ENCODE results near the gene ATOSB. TPM values are rescaled to one million over a fixed set of nuclear protein-coding genes. Genes with fewer than 3 reads are reported as not detected.

The ATOSB gene
- total RNA-seq, 1 experiment from 2014 or later = 10.2 TPM

DNA sequence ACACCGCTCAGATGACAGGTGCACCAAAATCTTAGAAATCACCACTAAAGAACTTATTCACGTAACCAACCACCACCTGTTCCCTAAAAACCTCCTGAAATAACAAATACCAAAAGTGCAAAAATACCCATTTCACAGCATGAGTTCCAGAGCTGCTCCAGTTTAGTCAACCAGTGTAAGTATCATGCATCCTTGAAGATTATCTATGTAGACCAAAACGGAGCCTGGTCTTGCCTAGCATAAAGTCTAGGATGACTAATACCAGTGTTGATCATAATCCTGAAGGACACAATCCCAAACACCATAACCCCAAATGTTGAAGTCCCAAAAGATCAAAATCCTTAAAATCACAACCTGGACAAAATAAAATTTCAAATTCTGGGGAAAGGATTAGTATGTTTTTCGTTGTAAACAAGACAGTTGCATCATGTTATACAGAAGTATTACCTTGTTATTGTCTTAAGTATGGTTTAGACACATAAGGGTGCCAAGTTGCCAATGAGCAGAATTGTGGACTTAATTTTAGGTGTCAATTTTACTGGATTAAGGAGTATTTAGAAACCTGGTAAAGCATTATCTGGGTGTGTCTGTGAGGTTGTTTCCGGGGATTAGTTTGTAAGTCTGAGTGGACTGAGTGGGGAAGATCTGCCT lies 61.4 kb downstream of the ATOSB start:
- no peaks in the 10 kb centered on the region; the same call in 1 of the 2 replicates for H4K20me1 ChIP-seq (ENCODE audit: insufficient read depth)
- no peaks in the 10 kb centered on the region for H3K4me1 ChIP-seq (ENCODE audit: control insufficient read depth in 1 of 2, insufficient read depth in 2 of 2, low read length in 2 of 2)
- BruUV-seq (replicated peaks) = no TSS peak
- no peaks in the 10 kb centered on the region for H3K9me3 ChIP-seq (ENCODE audit: control insufficient read depth in 1 of 2, insufficient read depth in 1 of 2, low read depth in 1 of 2, low read length in 2 of 2)
- no peak overlapping the region for H2AFZ ChIP-seq (ENCODE audit: low read depth, low read length, poor library complexity, severe bottlenecking)
- ChIA-PET CTCF (no interaction called here), RAD21 (ENCODE audit: low non-redundant PET in 1 of 2, low total read pairs in 2 of 2, uncharacterized antibody in 2 of 2, unreplicated experiment in 2 of 2) (interaction anchor here in 1 of 2 experiments (0.6 kb wide), 1 partner anchor 23 kb away, joined by 3 read pairs; no protein-coding TSS in a partner anchor), POLR2A (no interaction called here)
- peaks cover 5% of the 10 kb centered on the region; the same call in 1 of the 2 replicates for H3K79me2 ChIP-seq (ENCODE audit: insufficient read depth, low read length)
- peaks cover 33 to 38% of the 10 kb centered on the region in 2 experiments for H3K36me3 ChIP-seq (ENCODE audit: control insufficient read depth in 1 of 2, insufficient read depth in 2 of 2, low read length in 2 of 2)
- H3K4me2 ChIP-seq (ENCODE audit: low read length) = no peak overlapping the region
- no peak for ATAC-seq
- intact Hi-C loops (cut with micrococcal nuclease) = loop anchor here (5.0 kb wide), 1 partner anchor 292 kb away; no protein-coding TSS in a partner anchor
- H3K4me3 ChIP-seq (replicated peaks in 1 of 2; ENCODE audit: low read depth in 1 of 2, low read length in 2 of 2) = no peak overlapping the region
- no peak for DNase-seq (ENCODE audit: low read depth, low spot score)
- TF ChIP-seq ZFX (IDR thresholded peaks at IDR 0.05) = no peak
- TF ChIP-seq SRF (IDR thresholded peaks at IDR 0.05; ENCODE audit: low read depth) = no peak
- TF ChIP-seq, protein P1, sequence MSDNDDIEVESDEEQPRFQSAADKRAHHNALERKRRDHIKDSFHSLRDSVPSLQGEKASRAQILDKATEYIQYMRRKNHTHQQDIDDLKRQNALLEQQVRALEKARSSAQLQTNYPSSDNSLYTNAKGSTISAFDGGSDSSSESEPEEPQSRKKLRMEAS (IDR thresholded peaks at IDR 0.05) = no peak
- TF ChIP-seq SP1 (IDR thresholded peaks at IDR 0.05; ENCODE audit: low read depth) = no peak
- TF ChIP-seq SIN3A (IDR thresholded peaks at IDR 0.05; ENCODE audit: low read depth) = no peak
- TF ChIP-seq EZH2 (IDR thresholded peaks at IDR 0.05) = no peak
- no peak for TF ChIP-seq CEBPB (IDR thresholded peaks at IDR 0.05; ENCODE audit: low read depth)
- TF ChIP-seq EGR1 (IDR thresholded peaks at IDR 0.05; ENCODE audit: low read depth) = no peak
- no peak for TF ChIP-seq TCF7L2 (IDR thresholded peaks at IDR 0.05; ENCODE audit: borderline replicate concordance, extremely low read depth, insufficient read depth, insufficient read length)
- no peak for TF ChIP-seq EZH2phosphoT487 (IDR thresholded peaks at IDR 0.05; ENCODE audit: borderline replicate concordance)
- no peak for TF ChIP-seq CTCF (IDR thresholded peaks at IDR 0.05 in 2 of 3, conservative IDR thresholded peaks at IDR 0.05 in 1 of 3; ENCODE audit: borderline replicate concordance in 1 of 3, insufficient read depth in 1 of 3, low read depth in 2 of 3, low read length in 2 of 3)
- no peak for TF ChIP-seq CBX3 (IDR thresholded peaks at IDR 0.05; ENCODE audit: low read depth)
- TF ChIP-seq, protein P2, sequence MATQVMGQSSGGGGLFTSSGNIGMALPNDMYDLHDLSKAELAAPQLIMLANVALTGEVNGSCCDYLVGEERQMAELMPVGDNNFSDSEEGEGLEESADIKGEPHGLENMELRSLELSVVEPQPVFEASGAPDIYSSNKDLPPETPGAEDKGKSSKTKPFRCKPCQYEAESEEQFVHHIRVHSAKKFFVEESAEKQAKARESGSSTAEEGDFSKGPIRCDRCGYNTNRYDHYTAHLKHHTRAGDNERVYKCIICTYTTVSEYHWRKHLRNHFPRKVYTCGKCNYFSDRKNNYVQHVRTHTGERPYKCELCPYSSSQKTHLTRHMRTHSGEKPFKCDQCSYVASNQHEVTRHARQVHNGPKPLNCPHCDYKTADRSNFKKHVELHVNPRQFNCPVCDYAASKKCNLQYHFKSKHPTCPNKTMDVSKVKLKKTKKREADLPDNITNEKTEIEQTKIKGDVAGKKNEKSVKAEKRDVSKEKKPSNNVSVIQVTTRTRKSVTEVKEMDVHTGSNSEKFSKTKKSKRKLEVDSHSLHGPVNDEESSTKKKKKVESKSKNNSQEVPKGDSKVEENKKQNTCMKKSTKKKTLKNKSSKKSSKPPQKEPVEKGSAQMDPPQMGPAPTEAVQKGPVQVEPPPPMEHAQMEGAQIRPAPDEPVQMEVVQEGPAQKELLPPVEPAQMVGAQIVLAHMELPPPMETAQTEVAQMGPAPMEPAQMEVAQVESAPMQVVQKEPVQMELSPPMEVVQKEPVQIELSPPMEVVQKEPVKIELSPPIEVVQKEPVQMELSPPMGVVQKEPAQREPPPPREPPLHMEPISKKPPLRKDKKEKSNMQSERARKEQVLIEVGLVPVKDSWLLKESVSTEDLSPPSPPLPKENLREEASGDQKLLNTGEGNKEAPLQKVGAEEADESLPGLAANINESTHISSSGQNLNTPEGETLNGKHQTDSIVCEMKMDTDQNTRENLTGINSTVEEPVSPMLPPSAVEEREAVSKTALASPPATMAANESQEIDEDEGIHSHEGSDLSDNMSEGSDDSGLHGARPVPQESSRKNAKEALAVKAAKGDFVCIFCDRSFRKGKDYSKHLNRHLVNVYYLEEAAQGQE (IDR thresholded peaks at IDR 0.05; ENCODE audit: low read depth) = no peak
- TF ChIP-seq, protein P3, sequence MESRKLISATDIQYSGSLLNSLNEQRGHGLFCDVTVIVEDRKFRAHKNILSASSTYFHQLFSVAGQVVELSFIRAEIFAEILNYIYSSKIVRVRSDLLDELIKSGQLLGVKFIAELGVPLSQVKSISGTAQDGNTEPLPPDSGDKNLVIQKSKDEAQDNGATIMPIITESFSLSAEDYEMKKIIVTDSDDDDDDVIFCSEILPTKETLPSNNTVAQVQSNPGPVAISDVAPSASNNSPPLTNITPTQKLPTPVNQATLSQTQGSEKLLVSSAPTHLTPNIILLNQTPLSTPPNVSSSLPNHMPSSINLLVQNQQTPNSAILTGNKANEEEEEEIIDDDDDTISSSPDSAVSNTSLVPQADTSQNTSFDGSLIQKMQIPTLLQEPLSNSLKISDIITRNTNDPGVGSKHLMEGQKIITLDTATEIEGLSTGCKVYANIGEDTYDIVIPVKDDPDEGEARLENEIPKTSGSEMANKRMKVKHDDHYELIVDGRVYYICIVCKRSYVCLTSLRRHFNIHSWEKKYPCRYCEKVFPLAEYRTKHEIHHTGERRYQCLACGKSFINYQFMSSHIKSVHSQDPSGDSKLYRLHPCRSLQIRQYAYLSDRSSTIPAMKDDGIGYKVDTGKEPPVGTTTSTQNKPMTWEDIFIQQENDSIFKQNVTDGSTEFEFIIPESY (IDR thresholded peaks at IDR 0.05; ENCODE audit: extremely low read depth, insufficient replicate concordance, low read length) = no peak
- TF ChIP-seq ELF1 (IDR thresholded peaks at IDR 0.05; ENCODE audit: borderline replicate concordance, low read depth) = no peak
- no peak for TF ChIP-seq POLR2A (IDR thresholded peaks at IDR 0.05; ENCODE audit: borderline replicate concordance, extremely low read depth, insufficient read depth, insufficient read length)
- no peak; the same call in 1 of the 2 replicates for TF ChIP-seq POLR2AphosphoS5 (IDR thresholded peaks at IDR 0.05; ENCODE audit: low read depth, low read length)
- TF ChIP-seq, protein P4, sequence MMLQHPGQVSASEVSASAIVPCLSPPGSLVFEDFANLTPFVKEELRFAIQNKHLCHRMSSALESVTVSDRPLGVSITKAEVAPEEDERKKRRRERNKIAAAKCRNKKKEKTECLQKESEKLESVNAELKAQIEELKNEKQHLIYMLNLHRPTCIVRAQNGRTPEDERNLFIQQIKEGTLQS (IDR thresholded peaks at IDR 0.05) = no peak
- no peak overlapping the region for H3K9ac ChIP-seq (ENCODE audit: low read length)
- no peaks in the 10 kb centered on the region for H3K9me2 ChIP-seq (ENCODE audit: insufficient read depth)
- no peaks in the 10 kb centered on the region for H3K27me3 ChIP-seq (ENCODE audit: insufficient read depth, low read length)
- H3K27ac ChIP-seq (ENCODE audit: low read depth, low read length) = no peak overlapping the region

Data from HCT116 (cell line).